Body of pancreas (tissue), 4 donors: ENCODE results near the gene CFL1.

Source experiments
- CTCF ChIP-seq, 7 experiments: fragments of 450-650 bp in 4 of 7; fragments of 200-600 bp in 3 of 7; sonication (generic) in 3 of 7; IDR thresholded peaks; one replicate each; pipeline ENCODE4 v1.5.1; 2016 to 2019; ENCODE audit warnings: antibody characterized with exemption in 7 of 7
- POLR2A ChIP-seq, 3 donors: fragments of 450-650 bp; IDR thresholded peaks; one replicate each; pipeline ENCODE4 v1.6.1; 2016; ENCODE audit warnings: antibody characterized with exemption in 3 of 3, mild to moderate bottlenecking in 2 of 3

GRCh38 chr11:65870706-65871681 is 13.0 kb upstream of the CFL1 start:
- TF ChIP-seq CTCF (IDR thresholded peaks at IDR 0.05) = no peak
- no peak for TF ChIP-seq POLR2A (IDR thresholded peaks at IDR 0.05)
